ENCODE measurements around the gene SAP30BP.

DNA sequence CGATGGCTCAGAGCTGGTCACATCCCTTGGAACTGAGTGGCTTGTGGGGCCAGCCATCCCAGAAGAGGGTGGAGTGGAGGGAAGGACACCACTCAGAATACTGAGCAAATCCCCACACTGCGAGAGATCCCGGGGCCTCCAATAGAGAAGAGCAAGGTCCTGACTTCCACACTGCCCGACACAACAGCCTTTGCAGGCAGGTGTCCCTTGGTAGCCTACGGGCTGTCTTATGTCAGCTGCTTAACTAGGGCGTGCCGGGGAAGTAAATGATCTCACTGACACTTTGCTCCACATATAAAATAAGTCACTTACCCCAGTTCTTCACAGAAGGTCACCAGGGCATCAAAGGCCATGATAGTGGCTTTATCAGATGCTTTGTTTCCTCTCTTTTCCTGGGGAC lies 16.3 kb upstream of the SAP30BP start:
- TF ChIP-seq, protein P1, sequence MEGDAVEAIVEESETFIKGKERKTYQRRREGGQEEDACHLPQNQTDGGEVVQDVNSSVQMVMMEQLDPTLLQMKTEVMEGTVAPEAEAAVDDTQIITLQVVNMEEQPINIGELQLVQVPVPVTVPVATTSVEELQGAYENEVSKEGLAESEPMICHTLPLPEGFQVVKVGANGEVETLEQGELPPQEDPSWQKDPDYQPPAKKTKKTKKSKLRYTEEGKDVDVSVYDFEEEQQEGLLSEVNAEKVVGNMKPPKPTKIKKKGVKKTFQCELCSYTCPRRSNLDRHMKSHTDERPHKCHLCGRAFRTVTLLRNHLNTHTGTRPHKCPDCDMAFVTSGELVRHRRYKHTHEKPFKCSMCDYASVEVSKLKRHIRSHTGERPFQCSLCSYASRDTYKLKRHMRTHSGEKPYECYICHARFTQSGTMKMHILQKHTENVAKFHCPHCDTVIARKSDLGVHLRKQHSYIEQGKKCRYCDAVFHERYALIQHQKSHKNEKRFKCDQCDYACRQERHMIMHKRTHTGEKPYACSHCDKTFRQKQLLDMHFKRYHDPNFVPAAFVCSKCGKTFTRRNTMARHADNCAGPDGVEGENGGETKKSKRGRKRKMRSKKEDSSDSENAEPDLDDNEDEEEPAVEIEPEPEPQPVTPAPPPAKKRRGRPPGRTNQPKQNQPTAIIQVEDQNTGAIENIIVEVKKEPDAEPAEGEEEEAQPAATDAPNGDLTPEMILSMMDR (CRISPR knock-in tag; IDR thresholded peaks at IDR 0.05) = no peak
- TF ChIP-seq ZNF354B (CRISPR knock-in tag; IDR thresholded peaks at IDR 0.05) = no peak
- TF ChIP-seq, protein P2, sequence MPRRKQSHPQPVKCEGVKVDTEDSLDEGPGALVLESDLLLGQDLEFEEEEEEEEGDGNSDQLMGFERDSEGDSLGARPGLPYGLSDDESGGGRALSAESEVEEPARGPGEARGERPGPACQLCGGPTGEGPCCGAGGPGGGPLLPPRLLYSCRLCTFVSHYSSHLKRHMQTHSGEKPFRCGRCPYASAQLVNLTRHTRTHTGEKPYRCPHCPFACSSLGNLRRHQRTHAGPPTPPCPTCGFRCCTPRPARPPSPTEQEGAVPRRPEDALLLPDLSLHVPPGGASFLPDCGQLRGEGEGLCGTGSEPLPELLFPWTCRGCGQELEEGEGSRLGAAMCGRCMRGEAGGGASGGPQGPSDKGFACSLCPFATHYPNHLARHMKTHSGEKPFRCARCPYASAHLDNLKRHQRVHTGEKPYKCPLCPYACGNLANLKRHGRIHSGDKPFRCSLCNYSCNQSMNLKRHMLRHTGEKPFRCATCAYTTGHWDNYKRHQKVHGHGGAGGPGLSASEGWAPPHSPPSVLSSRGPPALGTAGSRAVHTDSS (CRISPR knock-in tag; conservative IDR thresholded peaks at IDR 0.05) = no peak
- TF ChIP-seq MTA3 (CRISPR knock-in tag; IDR thresholded peaks at IDR 0.05) = no peak
- TF ChIP-seq KAT2B (IDR thresholded peaks at IDR 0.05; ENCODE audit: borderline replicate concordance, low read depth, low read length) = no peak
- no peak for TF ChIP-seq ELF4 (CRISPR knock-in tag; IDR thresholded peaks at IDR 0.05; ENCODE audit: borderline replicate concordance)
